ENCODE measurements around the gene PLCG2.

DNA sequence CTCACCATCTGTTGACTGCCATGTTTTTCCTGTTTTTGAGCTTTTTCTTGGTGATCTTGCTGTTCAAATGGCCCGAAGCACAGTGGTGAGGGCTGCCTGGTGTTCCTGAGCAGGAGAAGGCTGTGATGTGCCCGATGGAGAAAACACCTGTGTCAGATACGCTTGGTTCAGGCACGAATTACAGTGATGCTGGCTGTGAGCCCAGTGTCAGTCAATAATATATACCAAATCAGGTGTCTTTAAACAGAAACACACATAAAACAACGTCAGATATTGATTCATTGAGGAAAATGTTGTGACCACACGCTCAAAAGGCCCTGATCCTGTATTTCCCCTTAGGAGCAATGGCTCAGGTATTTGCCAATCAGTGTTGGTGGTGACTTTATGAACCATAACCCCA, 120.5 kb downstream of the PLCG2 start:
- TF ChIP-seq, protein P1, sequence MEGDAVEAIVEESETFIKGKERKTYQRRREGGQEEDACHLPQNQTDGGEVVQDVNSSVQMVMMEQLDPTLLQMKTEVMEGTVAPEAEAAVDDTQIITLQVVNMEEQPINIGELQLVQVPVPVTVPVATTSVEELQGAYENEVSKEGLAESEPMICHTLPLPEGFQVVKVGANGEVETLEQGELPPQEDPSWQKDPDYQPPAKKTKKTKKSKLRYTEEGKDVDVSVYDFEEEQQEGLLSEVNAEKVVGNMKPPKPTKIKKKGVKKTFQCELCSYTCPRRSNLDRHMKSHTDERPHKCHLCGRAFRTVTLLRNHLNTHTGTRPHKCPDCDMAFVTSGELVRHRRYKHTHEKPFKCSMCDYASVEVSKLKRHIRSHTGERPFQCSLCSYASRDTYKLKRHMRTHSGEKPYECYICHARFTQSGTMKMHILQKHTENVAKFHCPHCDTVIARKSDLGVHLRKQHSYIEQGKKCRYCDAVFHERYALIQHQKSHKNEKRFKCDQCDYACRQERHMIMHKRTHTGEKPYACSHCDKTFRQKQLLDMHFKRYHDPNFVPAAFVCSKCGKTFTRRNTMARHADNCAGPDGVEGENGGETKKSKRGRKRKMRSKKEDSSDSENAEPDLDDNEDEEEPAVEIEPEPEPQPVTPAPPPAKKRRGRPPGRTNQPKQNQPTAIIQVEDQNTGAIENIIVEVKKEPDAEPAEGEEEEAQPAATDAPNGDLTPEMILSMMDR (IDR thresholded peaks at IDR 0.05; ENCODE audit: low read depth, low read length) = no peak
- no peak for TF ChIP-seq POLR2A (IDR thresholded peaks at IDR 0.05; ENCODE audit: extremely low read depth, insufficient read length)

Measured in NB4 (cell line).